K562 treated with DMSO at 1 percent for 4 hours (cell line): ENCODE results near the gene CASP1. TPM values are rescaled to one million over a fixed set of nuclear protein-coding genes. Genes with fewer than 3 reads are reported as not detected.

Experiments
- total RNA-seq: library from RNA; unstranded; fragments of 300-600 nt; gene quantifications from 2 replicates; pipeline ENCODE4 v1.2.3, GENCODE V29; 2022; ENCODE audit not compliant: insufficient read depth

CASP1 gene
- total RNA-seq: not detected in 2 replicates

DNA sequence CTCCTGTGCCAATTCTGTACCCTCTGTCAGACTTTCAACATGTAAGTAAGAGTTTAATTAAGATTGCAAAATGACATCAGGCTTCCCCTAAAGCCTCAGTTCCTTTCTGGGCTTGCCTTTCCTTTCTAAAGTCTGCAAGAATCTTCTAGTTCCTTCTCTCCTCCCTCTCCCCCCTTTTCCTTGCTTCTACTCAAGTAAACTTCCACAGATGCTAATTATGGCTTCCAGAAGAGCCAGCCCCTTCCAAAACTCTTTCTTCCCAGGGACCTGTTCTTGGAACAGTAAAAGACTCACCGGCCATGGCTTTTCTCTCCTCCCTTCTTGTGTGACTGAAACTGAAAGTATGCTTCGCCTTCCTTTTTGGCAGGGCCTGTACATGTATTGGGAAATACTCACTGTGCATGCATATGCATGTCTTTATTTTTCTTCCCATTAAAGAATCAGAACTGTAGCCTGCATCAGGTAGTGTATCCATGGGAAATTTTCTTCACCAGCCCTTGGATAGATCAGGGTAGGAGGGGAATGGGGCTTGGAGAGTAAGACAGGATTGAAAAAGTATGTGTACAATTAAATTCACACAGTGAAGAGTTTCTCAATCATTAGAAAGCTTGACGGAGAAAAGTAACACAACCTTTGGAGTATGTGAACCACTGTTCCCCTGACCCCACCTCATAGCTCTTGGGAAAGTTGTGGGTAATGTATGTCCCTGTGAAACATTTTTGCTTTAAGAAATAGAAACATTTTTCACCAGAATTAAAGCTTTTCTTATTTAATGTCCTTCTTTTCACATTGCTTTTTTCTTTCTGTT, at the start of gene CASP1:
Gene CASP1, minus strand, starts transcription at position 332 of the 808 bp plus-strand sequence. Its CDS starts 31 bp downstream, at position 301.

DNA sequence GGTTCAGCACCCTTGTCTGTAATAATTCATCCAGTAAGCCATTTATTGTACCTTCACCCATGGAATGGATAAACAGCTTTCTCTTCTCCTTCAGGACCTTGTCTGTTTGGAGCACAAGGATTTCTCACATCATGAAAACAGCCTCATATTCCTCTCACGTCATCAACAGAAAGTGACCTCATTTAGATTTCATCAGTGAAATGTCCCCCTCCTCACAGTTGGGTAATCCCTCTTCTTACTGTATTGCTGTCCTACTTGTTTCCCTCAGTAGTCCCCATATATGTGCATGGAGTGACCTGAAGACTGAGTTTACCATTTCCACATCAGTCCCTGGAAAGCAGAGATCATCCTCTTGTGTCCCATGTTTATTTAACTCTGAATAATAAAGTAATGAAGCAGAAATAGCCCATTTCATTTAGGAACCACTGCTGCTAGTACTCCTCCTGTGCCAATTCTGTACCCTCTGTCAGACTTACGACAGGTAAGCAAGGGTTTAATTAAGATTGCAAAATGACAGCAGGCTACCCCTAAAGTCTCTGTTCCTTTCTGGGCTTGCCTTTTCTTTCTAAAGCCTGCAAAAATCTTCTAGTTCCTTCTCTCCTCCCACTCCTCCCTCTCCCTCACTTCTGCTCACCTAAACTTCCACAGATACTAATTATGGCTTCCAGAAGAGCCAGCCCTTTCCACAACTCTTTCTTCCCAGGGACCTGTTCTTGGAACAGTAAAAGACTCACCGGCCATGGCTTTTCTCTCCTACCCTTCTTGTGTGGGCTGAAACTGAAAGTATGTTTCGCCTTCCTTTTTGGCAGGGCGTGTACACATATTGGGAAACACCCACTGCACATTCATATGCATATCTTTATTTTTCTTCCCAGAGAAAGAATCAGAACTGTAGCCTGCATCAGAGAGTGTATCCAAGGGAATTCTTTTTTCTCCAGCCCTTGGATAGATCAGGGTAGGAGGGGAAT, 9.9 kb upstream of the CASP1 start, which contains the start of gene CARD16:
Gene CARD16, minus strand, starts transcription at position 779 of the 968 bp plus-strand sequence. Its CDS starts 38 bp downstream, at position 741.

DNA sequence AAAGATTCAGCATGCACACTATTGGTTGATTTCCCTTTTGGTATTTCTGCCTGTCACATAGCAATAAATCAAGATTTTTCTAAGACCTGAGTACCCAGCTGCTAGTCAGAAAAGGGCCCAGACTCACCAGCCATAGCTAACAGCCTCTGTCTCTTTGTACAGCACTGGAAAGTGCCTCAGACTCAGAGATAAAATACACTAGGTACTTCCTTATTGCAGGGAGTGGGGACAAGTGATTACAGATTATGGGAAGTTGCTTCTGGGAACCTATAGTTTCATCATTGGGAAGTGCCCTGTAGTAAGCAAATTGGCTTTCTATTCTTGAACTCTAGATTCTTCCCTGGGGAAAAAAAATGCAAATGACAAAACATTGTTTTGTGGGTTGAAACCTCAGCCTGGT, 11.9 kb downstream of the CASP1 start, which contains the start of gene CASP5:
Gene CASP5, minus strand, starts transcription at position 166 of the 400 bp plus-strand sequence. Its CDS starts 32 bp downstream, at position 134.

Other genes with a start within 250 kb of the CASP1 start
- gene CASP12, start 136.7 kb downstream of the CASP1 start, total RNA-seq: not detected in 2 replicates
- gene CASP4, start 66.6 kb downstream of the CASP1 start, total RNA-seq: 1.5 and 1.7 TPM in 2 replicates
- gene CASP5, start 12.0 kb downstream of the CASP1 start, total RNA-seq: not detected in 2 replicates
- gene CARD16, start 10.2 kb upstream of the CASP1 start, total RNA-seq: not detected in 2 replicates
- 0.92 and 1.1 TPM in 2 replicates for gene CARD18, start 104.6 kb upstream of the CASP1 start, total RNA-seq